Right lobe of liver (tissue), 6 donors: Measurements from ENCODE around the gene ERBB4. TPM values are rescaled to one million over a fixed set of nuclear protein-coding genes. Genes with fewer than 3 reads are reported as not detected.

Source experiments
- ATAC-seq, 4 donors: fragments of 200-7000 bp; cut with Tn5 transposase; one replicate each; pipeline ENCODE4 v1.9.1; 2020; ENCODE audit warnings: mild to moderate bottlenecking in 4 of 4, moderate library complexity in 4 of 4
- DNase-seq, 3 donors: peaks; one replicate each; pipeline ENCODE4 v3.0.0-alpha.2; 2020
- H3K27ac ChIP-seq, 3 donors: fragments of 200-600 bp; one replicate each; pipeline ENCODE4 v1.8.0; 2022
- H3K27me3 ChIP-seq, 2 donors: fragments of 200-600 bp; one replicate each; pipeline ENCODE4 v1.8.0; 2022
- H3K36me3 ChIP-seq, 4 donors: fragments of 200-600 bp; sonication (generic) in 1 of 4; one replicate each; pipeline versions ENCODE4 v1.5.1 to v1.8.0; 2017 to 2022; ENCODE audit warnings: control low read depth in 1 of 4
- H3K4me1 ChIP-seq, 4 donors: fragments of 200-600 bp; sonication (generic) in 1 of 4; one replicate each; pipeline versions ENCODE4 v1.5.1 to v1.8.0; 2017 to 2022; ENCODE audit warnings: control low read depth in 1 of 4
- H3K4me3 ChIP-seq, 3 donors: fragments of 200-600 bp; one replicate each; pipeline ENCODE4 v1.8.0; 2022
- H3K9me3 ChIP-seq, 4 donors: fragments of 200-600 bp; sonication (generic) in 1 of 4; one replicate each; pipeline versions ENCODE4 v1.5.1 to v1.8.0; 2017 to 2022; ENCODE audit warnings: control low read depth in 1 of 4
- POLR2A ChIP-seq: fragments of 450-650 bp; IDR thresholded peaks from one replicate; pipeline ENCODE4 v1.6.1; 2017; ENCODE audit warnings: antibody characterized with exemption, mild to moderate bottlenecking
- WGBS: methylation state at CpG from one replicate; pipeline ENCODE4 v1.1.6; 2018; ENCODE audit warnings: low coverage, low lambda C conversion rate; ENCODE audit not compliant: insufficient coverage; ENCODE audit errors: missing lambda C conversion rate; 5-methylcytosine and 5-hydroxymethylcytosine counted together
- intact Hi-C, 2 donors: fragments of 100-400 bp; cut with DNase I; formaldehyde crosslinking; loops; one replicate each; pipeline versions ENCODE4 v1.11.2 to v1.14.1; 2022
- total RNA-seq, 6 experiments: library from RNA; depleted of rRNA in 2 of 6; stranded (reverse); fragments of >200 nt in 2 of 6; fragmentation: NEBNext Ultra II Directional in 3 of 6; extraction: Animal tissue kit (Norgen Biotek cat#: 25700) in 3 of 6; gene quantifications; one replicate each; pipeline versions ENCODE4 v1.1.0 to v1.2.4, GENCODE V29; 2016 to 2023
- TF ChIP-seq, protein P1 (sequence below), 4 donors: fragments of 200-600 bp in 3 of 4; fragments of 450-650 bp in 1 of 4; IDR thresholded peaks; one replicate each; pipeline versions ENCODE4 v1.5.1 to v1.8.0; 2016 to 2022; ENCODE audit warnings: antibody characterized with exemption in 4 of 4, mild to moderate bottlenecking in 2 of 4
- donor health status: DM: no; HTN: yes; CAD: no.
- donor health status: DM: no; HTN: no; CAD: no.
- donor health status: DM: no; HTN: no; CAD: no.
- donor health status: DM: no; HTN: yes; CAD: no.
- donor health status: DM: no; HTN: yes; CAD: no.

ERBB4 gene
- total RNA-seq, 6 experiments from 2014 or later = 0.02 to 0.59 (median 0.08) TPM; not detected in 2

DNA sequence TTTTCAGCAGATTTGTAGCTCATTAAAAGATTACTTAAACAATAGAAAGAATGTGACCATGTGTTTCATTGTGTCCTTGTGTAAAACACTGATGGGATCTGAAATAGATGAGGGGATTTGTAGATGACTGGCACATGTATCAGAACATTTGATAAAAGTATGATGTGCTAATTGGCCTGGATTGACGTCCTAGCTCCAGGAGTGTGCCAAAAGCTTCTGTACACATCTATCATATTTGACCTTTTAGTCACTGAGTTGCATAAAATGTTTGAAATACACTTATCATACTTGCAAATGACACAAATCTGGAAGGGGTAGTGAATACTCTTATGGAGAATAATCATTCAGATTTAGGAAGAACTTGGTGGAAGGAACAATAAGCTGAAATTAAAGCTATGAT is 778.5 kb downstream of the ERBB4 start:
- intact Hi-C loops = no loop called here
- Histone ChIP-seq H3K9me3 (no peaks in the 10 kb centered on the region), H3K4me3 (no peak overlapping the region), H3K27ac (no peak overlapping the region), H3K36me3 (no peaks in the 10 kb centered on the region), H3K27me3 (no peaks in the 10 kb centered on the region), H3K4me1 (no peaks in the 10 kb centered on the region)
- TF ChIP-seq POLR2A = no peak
- TF ChIP-seq, protein P1, sequence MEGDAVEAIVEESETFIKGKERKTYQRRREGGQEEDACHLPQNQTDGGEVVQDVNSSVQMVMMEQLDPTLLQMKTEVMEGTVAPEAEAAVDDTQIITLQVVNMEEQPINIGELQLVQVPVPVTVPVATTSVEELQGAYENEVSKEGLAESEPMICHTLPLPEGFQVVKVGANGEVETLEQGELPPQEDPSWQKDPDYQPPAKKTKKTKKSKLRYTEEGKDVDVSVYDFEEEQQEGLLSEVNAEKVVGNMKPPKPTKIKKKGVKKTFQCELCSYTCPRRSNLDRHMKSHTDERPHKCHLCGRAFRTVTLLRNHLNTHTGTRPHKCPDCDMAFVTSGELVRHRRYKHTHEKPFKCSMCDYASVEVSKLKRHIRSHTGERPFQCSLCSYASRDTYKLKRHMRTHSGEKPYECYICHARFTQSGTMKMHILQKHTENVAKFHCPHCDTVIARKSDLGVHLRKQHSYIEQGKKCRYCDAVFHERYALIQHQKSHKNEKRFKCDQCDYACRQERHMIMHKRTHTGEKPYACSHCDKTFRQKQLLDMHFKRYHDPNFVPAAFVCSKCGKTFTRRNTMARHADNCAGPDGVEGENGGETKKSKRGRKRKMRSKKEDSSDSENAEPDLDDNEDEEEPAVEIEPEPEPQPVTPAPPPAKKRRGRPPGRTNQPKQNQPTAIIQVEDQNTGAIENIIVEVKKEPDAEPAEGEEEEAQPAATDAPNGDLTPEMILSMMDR (IDR thresholded peaks at IDR 0.05) = no peak
- ATAC-seq = no peak
- no peak for DNase-seq
- WGBS = 11% methylated on average over 1 of the region's 1 CpG

DNA sequence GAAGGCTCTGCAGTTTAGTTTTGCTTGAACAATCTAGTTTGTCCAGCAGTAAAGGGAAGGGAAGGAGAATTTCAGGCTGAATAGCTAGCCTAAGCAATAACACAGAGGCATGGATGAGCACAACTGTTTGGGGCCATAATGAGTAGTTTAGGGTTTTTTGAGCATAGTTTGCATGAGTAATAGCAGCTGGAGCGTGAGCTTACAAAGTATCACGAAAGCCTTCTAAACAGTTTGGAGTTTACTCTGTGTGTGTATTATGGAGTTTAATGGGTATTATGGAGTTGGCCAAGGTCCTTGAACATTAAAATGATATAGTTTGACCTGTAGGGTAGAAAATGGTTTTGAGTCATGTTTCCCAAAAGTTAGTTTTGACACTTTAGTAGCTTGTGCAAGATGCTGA is 782.3 kb downstream of the ERBB4 start:
- Histone ChIP-seq H3K36me3 (no peaks in the 10 kb centered on the region), H3K9me3 (no peaks in the 10 kb centered on the region), H3K27ac (no peak overlapping the region), H3K27me3 (no peaks in the 10 kb centered on the region), H3K4me3 (no peak overlapping the region), H3K4me1 (no peaks in the 10 kb centered on the region)
- ATAC-seq = no peak
- TF ChIP-seq, protein P1 (IDR thresholded peaks at IDR 0.05) = no peak
- TF ChIP-seq POLR2A = no peak
- intact Hi-C loops = no loop called here
- DNase-seq = no peak
- WGBS = 52% methylated on average over 2 of the region's 2 CpGs

DNA sequence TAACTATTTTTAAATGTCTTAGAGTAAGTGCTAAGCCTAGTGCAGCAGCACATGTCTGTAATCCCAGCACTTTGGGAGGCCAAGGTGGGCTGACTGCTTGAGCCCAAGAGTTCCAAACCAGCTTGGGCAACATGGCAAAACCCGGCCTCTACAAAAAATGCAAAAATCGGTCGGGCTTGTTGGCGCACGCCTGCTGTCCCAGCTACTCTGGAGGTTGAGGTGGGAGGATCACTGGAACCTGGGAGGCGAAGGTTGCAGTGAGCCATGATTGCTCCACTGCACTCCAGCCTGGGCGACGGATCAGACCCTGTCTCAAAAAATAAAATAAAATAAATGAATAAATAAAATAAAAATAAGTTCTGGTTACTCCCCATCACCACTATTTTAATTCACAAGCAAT is 783.4 kb downstream of the ERBB4 start:
- TF ChIP-seq, protein P1 (IDR thresholded peaks at IDR 0.05) = no peak
- TF ChIP-seq POLR2A = no peak
- H3K4me1 ChIP-seq = no peaks in the 10 kb centered on the region
- no peak for ATAC-seq

DNA sequence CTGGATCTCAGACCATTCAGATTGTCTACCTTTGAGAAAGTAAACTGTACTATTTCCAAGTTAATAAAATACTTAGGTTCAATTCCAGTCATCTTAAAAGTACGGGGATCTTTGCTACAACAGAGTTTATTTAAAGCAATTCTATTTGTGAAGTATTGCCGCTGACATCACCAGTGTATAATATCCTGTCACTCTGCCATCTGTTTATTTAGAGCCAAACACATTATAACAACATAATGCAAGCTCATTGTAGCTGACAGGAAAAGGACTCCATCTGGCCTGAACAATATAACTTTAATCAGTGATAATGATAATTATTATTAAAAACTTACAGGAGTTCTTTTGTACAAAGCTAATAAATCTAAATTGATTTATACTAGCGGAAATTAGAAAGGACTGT is 786.8 kb downstream of the ERBB4 start:
- TF ChIP-seq, protein P1 (IDR thresholded peaks at IDR 0.05) = no peak
- TF ChIP-seq POLR2A = no peak
- Histone ChIP-seq H3K36me3 (no peaks in the 10 kb centered on the region), H3K9me3 (no peaks in the 10 kb centered on the region), H3K4me3 (no peak overlapping the region), H3K4me1 (no peaks in the 10 kb centered on the region), H3K27me3 (no peaks in the 10 kb centered on the region), H3K27ac (no peak overlapping the region)
- intact Hi-C loops = no loop called here
- DNase-seq (no peak), ATAC-seq (no peak)
- 44% methylated on average over 3 of the region's 3 CpGs for WGBS

More for the DNA sequence above, 783.4 kb downstream of the ERBB4 start:
- 71% methylated on average over 8 of the region's 8 CpGs for WGBS
- intact Hi-C loops = no loop called here
- H3K9me3 ChIP-seq = no peaks in the 10 kb centered on the region
- H3K27me3 ChIP-seq = no peaks in the 10 kb centered on the region
- DNase-seq = no peak
- H3K27ac ChIP-seq = no peak overlapping the region
- no peak overlapping the region for H3K4me3 ChIP-seq
- H3K36me3 ChIP-seq = no peaks in the 10 kb centered on the region

DNA sequence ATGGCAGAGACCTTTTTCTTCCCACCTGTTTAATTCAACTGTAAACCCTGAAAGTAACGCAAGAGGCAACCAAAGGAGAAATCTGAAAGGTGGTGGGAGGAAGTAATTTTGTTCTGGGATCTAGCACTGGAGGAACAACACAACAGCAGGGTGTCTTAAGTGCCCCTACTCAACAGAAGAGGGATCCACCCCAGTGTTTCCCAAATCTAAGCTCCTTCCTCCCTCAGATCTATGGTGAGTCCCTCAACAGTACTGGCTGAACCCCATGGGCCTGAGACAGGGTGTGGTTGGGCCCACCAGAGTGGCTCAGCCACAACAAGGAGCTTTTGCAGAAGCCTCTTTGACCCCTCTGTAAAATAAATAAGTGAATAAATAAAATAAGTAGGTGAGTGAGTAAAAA is 790.3 kb downstream of the ERBB4 start:
- Histone ChIP-seq H3K4me1 (no peaks in the 10 kb centered on the region), H3K27me3 (no peaks in the 10 kb centered on the region), H3K36me3 (no peaks in the 10 kb centered on the region), H3K27ac (no peak overlapping the region), H3K9me3 (no peaks in the 10 kb centered on the region), H3K4me3 (no peak overlapping the region)
- intact Hi-C loops = no loop called here
- no peak for DNase-seq
- WGBS = 100% methylated on average over 1 of the region's 1 CpG
- TF ChIP-seq, protein P1 (IDR thresholded peaks at IDR 0.05) = no peak
- no peak for TF ChIP-seq POLR2A
- no peak for ATAC-seq
